ENCODE measurements around the gene PMM2.
"Not testable (repeated sequence)": the region's sequence is repeated elsewhere in the genome, so short reads cannot be mapped to it uniquely, and the experiment has no call there.

The PMM2 gene

DNA sequence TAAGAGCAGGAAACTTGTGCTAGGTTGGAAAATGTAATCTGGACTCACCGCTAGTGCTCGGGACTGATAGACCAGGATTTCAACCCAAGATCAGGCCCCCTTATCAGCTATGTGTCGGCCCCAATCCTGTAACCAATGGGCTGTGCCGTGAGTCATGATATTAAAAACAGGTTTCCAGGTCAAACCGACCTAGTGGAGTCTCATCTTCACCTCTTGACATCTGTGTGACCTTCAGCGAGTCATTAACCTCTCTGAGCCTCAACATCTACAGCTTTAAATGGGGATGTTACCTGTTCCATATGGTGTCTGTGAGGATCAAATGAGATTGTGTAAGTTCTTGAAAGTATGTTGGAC lies 512 bp downstream of the PMM2 start:
- H3K9me3 ChIP-seq (ENCODE audit: low read length): no peaks in the 10 kb centered on the region
- peaks cover 47% of the 10 kb centered on the region for H3K79me2 ChIP-seq (ENCODE audit: insufficient read depth, low read length)
- no peaks in the 10 kb centered on the region for H3K9me2 ChIP-seq (ENCODE audit: low read depth, low read length)
- peak overlapping the region; percentile 96 for H3K4me3 ChIP-seq (ENCODE audit: low read depth, low read length, poor library complexity, severe bottlenecking)
- H3K27ac ChIP-seq (ENCODE audit: low read depth, low read length, poor library complexity, severe bottlenecking): peak overlapping the region; percentile 12
- no peaks in the 10 kb centered on the region for H3K27me3 ChIP-seq (ENCODE audit: insufficient read depth, low read length)
- H3K36me3 ChIP-seq (ENCODE audit: insufficient read depth, low read length): peaks cover 41% of the 10 kb centered on the region
- peak overlapping the region; percentile 92 for H3K9ac ChIP-seq (ENCODE audit: low read length)
- H3K4me1 ChIP-seq (ENCODE audit: insufficient read depth, low read length, severe bottlenecking): peaks cover 34% of the 10 kb centered on the region
- H3F3A ChIP-seq (ENCODE audit: insufficient read depth, low read length): no peaks in the 10 kb centered on the region
- TF ChIP-seq EZH2 (IDR thresholded peaks at IDR 0.05; ENCODE audit: borderline replicate concordance, low read length) (no peak), CTCF (IDR thresholded peaks at IDR 0.05; ENCODE audit: low read length) (no peak)
- peak overlapping the region; percentile 71 for H3K4me2 ChIP-seq (ENCODE audit: low read length)
- no peak overlapping the region for H2AFZ ChIP-seq (ENCODE audit: low read length)
- no peaks in the 10 kb centered on the region for H4K20me1 ChIP-seq (ENCODE audit: insufficient read depth, low read length)

DNA sequence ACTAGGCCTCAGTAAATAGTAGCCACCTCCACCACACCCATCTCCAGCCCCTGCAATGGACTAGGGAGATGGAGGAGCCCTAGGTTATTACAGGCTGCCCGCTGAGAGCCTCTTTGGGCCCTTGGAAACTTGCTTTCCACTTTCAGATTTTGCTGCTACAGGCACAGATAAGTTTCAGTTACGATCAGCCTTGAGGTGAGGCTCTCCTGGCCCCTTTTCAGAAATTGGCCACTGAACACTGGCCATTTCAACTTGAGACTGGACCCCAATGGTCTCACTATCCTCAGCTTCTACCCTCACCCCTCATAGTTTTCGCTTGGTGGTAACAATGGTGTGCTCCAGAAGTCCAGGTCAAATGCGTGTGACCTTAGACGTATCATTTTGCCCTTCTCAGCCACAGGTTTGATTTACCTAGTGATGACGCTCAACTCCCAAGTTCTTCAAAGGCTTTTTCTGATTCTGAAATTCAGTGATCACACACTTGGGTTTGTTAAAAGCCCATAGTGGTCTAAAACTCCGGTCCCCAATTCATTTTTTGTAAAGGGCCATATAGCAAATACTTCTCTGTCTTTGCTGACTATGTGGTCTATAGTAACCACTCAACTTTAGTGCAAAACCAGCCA lies 1.0 kb downstream of the PMM2 start:
- Histone ChIP-seq H4K20me1 (ENCODE audit: insufficient read depth, low read length) (no peaks in the 10 kb centered on the region), H3F3A (ENCODE audit: insufficient read depth, low read length) (no peaks in the 10 kb centered on the region), H3K4me1 (ENCODE audit: insufficient read depth, low read length, severe bottlenecking) (peaks cover 34% of the 10 kb centered on the region), H3K79me2 (ENCODE audit: insufficient read depth, low read length) (peaks cover 47% of the 10 kb centered on the region), H3K27ac (ENCODE audit: low read depth, low read length, poor library complexity, severe bottlenecking) (peak overlapping the region; percentile 12), H2AFZ (ENCODE audit: low read length) (no peak overlapping the region), H3K9me2 (ENCODE audit: low read depth, low read length) (no peaks in the 10 kb centered on the region), H3K9me3 (ENCODE audit: low read length) (no peaks in the 10 kb centered on the region), H3K4me2 (ENCODE audit: low read length) (peak overlapping the region; percentile 71), H3K9ac (ENCODE audit: low read length) (peak overlapping the region; percentile 92), H3K27me3 (ENCODE audit: insufficient read depth, low read length) (no peaks in the 10 kb centered on the region), H3K4me3 (ENCODE audit: low read depth, low read length, poor library complexity, severe bottlenecking) (peak overlapping the region; percentile 96), H3K36me3 (ENCODE audit: insufficient read depth, low read length) (peaks cover 44% of the 10 kb centered on the region)
- no peak for TF ChIP-seq EZH2 (IDR thresholded peaks at IDR 0.05; ENCODE audit: borderline replicate concordance, low read length)
- no peak for TF ChIP-seq CTCF (IDR thresholded peaks at IDR 0.05; ENCODE audit: low read length)

GRCh38 chr16:8801701-8802100 lies 4.1 kb downstream of the PMM2 start:
- Histone ChIP-seq H3K9me2 (ENCODE audit: low read depth, low read length) (no peaks in the 10 kb centered on the region), H3K27ac (ENCODE audit: low read depth, low read length, poor library complexity, severe bottlenecking) (no peak overlapping the region), H3F3A (ENCODE audit: insufficient read depth, low read length) (no peaks in the 10 kb centered on the region), H3K27me3 (ENCODE audit: insufficient read depth, low read length) (no peaks in the 10 kb centered on the region), H4K20me1 (ENCODE audit: insufficient read depth, low read length) (0 out of 2 replicates have a peak, but pooled peaks cover 3% of the 10 kb centered on the region), H3K79me2 (ENCODE audit: insufficient read depth, low read length) (peaks cover 43% of the 10 kb centered on the region), H3K9me3 (ENCODE audit: low read length) (no peaks in the 10 kb centered on the region), H3K4me1 (ENCODE audit: insufficient read depth, low read length, severe bottlenecking) (peaks cover 23% of the 10 kb centered on the region), H3K36me3 (ENCODE audit: insufficient read depth, low read length) (peaks cover 67% of the 10 kb centered on the region), H3K4me2 (ENCODE audit: low read length) (no peak overlapping the region), H3K4me3 (ENCODE audit: low read depth, low read length, poor library complexity, severe bottlenecking) (no peak overlapping the region), H2AFZ (ENCODE audit: low read length) (no peak overlapping the region), H3K9ac (ENCODE audit: low read length) (no peak overlapping the region)
- TF ChIP-seq EZH2 (IDR thresholded peaks at IDR 0.05; ENCODE audit: borderline replicate concordance, low read length) (no peak), CTCF (IDR thresholded peaks at IDR 0.05; ENCODE audit: low read length) (no peak)

- H3K36me3 ChIP-seq (ENCODE audit: insufficient read depth, low read length): peaks cover 87% of the 10 kb centered on the region
- H3K4me3 ChIP-seq (ENCODE audit: low read depth, low read length, poor library complexity, severe bottlenecking); H3K9me2 ChIP-seq (ENCODE audit: low read depth, low read length): not testable (repeated sequence)
These were observed 6.1 kb downstream of the PMM2 start for GRCh38 chr16:8803733-8804132.

More at GRCh38 chr16:8803733-8804132, 6.1 kb downstream of the PMM2 start:
- not testable (repeated sequence) for H3K9ac ChIP-seq (ENCODE audit: low read length); H2AFZ ChIP-seq (ENCODE audit: low read length); H3K27ac ChIP-seq (ENCODE audit: low read depth, low read length, poor library complexity, severe bottlenecking); H3K27me3 ChIP-seq (ENCODE audit: insufficient read depth, low read length); H3K9me3 ChIP-seq (ENCODE audit: low read length); H3F3A ChIP-seq (ENCODE audit: insufficient read depth, low read length); H4K20me1 ChIP-seq (ENCODE audit: insufficient read depth, low read length); H3K4me2 ChIP-seq (ENCODE audit: low read length)
- H3K4me1 ChIP-seq (ENCODE audit: insufficient read depth, low read length, severe bottlenecking): peaks cover 15% of the 10 kb centered on the region
- peaks cover 27% of the 10 kb centered on the region for H3K79me2 ChIP-seq (ENCODE audit: insufficient read depth, low read length)

All from OCI-LY1 (cell line).